ENCODE measurements around the gene NFATC2IP.
"Not testable (repeated sequence)": the region's sequence is repeated elsewhere in the genome, so short reads cannot be mapped to it uniquely, and the experiment has no call there.

Gene NFATC2IP

GRCh38 chr16:28924762-28925385 lies 25.9 kb upstream of the NFATC2IP start, which contains the start of gene RABEP2:
RABEP2 (minus strand) TSS chr16:28925238; CDS start chr16:28925163, 75 bp downstream.
- intact Hi-C loops (cut with DNase I) = loop anchor here (2.0 kb wide), 1 partner anchor 26 kb away; the partner anchor contains the start of gene NFATC2IP
- peak; percentile 72 to 96 (median 91) for DNase-seq

DNA sequence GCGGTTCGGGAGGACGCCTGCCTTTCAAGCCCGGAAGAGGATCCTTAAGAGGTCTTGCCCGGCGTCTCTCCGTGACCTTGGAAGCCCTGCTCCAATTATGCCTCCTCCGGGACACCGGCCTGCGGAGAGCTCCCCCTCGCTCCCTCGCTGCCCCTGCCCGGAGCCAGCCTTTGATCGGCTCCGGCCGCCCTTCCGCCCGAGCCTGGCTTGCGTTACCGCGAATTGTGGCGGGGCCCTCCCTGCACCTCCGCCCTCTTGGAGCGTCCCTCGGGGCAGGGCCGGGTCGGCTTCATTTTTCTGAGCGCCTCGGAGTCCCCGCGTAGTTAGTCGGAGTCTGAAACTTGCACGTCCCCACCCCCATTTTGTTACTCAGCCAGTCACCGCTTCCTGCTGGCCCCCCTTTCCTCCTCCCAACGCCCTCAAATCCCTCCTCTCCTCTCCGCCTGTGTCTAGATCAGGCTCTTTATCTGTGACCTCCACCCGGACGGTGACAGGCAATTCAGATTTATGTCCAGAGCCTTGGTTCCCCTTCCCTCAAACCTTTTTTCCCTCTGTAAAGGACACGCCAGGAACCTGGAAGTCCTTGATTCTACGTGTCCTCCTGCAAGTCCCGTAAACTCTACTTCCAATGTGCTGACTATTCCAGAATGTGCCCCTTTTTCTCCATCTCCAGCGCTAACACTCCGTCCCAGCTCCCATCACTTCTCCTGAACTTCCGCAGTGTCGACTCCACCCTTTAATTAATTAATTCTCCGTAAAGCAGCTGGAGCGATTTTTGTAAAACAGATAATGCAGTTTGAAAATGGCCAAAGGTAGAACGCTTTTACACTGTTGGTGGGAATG lies 25.1 kb upstream of the NFATC2IP start:
- peak in 30 of 42 donors; percentile 25 to 81 (median 60) for DNase-seq
- intact Hi-C loops (cut with DNase I) = loop anchor here (2.0 kb wide), 1 partner anchor 25 kb away; the partner anchor contains the start of gene NFATC2IP

- DNase-seq; intact Hi-C loops (cut with DNase I): not testable (repeated sequence)
Measured at GRCh38 chr16:28926284-28926683, 24.5 kb upstream of the NFATC2IP start.

DNA sequence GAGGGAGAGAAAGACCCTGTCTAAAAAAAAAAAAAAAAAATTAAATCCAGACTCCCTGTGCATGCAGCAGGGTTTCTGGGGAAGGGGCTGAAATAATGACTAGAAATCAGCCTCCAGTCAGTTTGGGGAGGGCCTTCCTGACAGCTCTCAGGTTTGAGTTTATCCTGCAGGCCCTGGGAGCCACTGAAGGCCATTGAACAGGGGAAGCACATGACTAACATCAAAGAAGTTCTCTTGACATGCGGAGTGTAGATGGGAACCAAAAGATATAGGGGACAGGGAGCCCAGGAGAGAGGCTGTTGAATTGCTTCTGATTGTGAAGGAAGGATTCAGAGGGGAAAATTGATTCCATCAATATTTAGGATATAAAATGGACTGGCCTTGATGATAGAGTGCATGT lies 22.9 kb upstream of the NFATC2IP start:
- no peak for DNase-seq
- intact Hi-C loops (cut with DNase I) = no loop called here

- DNase-seq = no peak
- intact Hi-C loops (cut with DNase I) = no loop called here
Measured at GRCh38 chr16:28930203-28930602, 20.5 kb upstream of the NFATC2IP start.

GRCh38 chr16:28930652-28931051 lies 20.1 kb upstream of the NFATC2IP start:
- peak in 1 of 42 donors; percentile 9 for DNase-seq
- intact Hi-C loops (cut with DNase I) = no loop called here

DNA sequence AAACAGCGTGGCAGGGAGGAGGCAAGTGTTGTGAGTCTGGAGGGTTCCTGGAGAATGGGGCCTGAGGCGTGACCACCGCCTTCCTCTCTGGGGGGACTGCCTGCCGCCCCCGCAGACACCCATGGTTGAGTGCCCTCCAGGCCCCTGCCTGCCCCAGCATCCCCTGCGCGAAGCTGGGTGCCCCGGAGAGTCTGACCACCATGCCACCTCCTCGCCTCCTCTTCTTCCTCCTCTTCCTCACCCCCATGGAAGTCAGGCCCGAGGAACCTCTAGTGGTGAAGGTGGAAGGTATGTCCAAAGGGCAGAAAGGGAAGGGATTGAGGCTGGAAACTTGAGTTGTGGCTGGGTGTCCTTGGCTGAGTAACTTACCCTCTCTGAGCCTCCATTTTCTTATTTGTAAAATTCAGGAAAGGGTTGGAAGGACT lies 18.9 kb upstream of the NFATC2IP start, which contains the start of gene CD19:
Gene CD19, plus strand, starts transcription at position 171 of the 425 bp plus-strand sequence. Its CDS starts 30 bp downstream, at position 201.
- intact Hi-C loops (cut with DNase I) = no loop called here
- DNase-seq = no peak

- intact Hi-C loops (cut with DNase I) = no loop called here
- no peak for DNase-seq
Measured at GRCh38 chr16:28932339-28933141, 18.2 kb upstream of the NFATC2IP start.

DNA sequence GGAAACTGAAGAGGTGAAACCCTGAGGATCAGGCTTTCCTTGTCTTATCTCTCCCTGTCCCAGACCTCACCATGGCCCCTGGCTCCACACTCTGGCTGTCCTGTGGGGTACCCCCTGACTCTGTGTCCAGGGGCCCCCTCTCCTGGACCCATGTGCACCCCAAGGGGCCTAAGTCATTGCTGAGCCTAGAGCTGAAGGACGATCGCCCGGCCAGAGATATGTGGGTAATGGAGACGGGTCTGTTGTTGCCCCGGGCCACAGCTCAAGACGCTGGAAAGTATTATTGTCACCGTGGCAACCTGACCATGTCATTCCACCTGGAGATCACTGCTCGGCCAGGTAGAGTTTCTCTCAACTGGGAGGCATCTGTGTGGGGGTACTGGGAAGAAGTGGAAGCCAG lies 17.6 kb upstream of the NFATC2IP start:
- DNase-seq = no peak
- intact Hi-C loops (cut with DNase I) = no loop called here

- intact Hi-C loops (cut with DNase I) = no loop called here
- no peak for DNase-seq
Measured at GRCh38 chr16:28935346-28935745, 15.4 kb upstream of the NFATC2IP start.

DNA sequence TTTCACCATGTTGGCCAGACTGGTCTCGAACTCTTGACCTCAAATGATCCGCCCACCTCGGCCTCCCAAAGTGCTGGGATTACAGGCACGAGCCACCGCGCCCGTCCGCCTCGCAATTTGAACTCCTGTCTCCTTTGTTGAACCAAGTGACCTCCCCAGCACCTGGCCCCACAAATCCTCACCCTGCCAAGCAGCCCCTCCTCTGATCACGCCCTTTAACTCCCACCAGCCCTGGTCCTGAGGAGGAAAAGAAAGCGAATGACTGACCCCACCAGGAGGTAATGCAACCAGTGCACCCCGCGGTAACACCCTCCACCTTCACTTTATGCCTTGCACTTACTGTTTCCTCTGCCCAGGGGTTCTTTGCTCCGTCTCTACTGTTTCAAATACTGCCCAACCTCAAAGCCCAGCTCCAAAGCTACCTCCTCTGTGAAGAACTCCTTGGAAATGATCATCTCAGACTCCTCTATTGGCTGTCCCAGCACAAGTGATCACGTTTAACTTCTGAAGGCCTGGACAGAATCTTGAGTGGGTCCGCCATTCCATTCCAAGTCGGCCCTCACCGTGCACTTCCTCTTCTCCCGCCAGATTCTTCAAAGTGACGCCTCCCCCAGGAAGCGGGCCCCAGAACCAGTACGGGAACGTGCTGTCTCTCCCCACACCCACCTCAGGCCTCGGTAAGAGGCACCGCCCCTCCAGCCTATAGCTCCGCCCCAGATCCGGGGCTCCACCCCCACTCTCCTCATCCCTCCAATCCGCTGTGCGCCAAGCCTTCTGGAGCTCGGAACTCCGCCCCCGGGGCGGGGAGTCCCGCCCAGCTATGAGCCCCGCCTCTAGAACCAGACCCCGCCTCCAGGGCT lies 14.6 kb upstream of the NFATC2IP start:
- intact Hi-C loops (cut with DNase I) = no loop called here
- DNase-seq = peak; percentile 27 to 82 (median 64)

GRCh38 chr16:28936784-28937155 lies 14.0 kb upstream of the NFATC2IP start:
- DNase-seq = no peak
- intact Hi-C loops (cut with DNase I) = no loop called here

DNA sequence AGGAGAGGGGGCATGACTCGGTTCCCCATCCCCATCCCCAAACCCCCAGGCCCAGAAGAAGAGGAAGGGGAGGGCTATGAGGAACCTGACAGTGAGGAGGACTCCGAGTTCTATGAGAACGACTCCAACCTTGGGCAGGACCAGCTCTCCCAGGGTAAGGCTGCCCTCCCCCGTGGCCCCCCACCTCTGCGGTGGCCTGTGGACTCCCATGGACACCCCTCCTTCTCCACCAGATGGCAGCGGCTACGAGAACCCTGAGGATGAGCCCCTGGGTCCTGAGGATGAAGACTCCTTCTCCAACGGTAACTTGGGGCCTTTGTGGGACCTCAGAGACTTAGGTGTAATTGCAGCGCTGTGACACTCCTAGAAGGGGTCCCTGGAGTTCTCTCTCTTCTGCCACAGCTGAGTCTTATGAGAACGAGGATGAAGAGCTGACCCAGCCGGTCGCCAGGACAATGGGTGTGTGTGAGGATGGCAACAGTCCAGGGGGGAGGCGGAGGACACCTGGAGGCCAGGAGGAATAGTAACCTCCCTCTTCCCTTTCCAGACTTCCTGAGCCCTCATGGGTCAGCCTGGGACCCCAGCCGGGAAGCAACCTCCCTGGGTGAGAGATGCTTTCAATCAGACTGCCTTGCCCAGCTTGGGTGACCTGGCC lies 13.4 kb upstream of the NFATC2IP start:
- intact Hi-C loops (cut with DNase I) = no loop called here
- no peak for DNase-seq

DNA sequence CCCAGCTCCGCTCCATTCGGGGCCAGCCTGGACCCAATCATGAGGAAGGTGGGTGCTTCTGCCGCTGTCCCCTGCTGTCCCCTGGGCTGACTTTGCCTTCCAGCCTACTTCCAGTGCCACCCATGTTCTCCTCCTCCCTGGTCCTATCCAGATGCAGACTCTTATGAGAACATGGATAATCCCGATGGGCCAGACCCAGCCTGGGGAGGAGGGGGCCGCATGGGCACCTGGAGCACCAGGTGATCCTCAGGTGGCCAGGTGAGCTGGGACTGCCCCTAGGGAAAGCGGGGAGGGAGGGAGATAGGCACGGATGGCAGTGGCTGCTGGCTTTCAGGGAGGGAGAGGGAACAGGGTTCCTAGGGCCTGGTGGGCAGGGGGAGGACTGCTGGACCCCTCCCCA lies 12.0 kb upstream of the NFATC2IP start:
- intact Hi-C loops (cut with DNase I) = no loop called here
- DNase-seq = no peak

GRCh38 chr16:28939825-28940224 lies 10.9 kb upstream of the NFATC2IP start:
- intact Hi-C loops (cut with DNase I) = loop anchor here (10.0 kb wide), 1 partner anchor 95 kb away; the partner anchor contains the start of gene TUFM
- DNase-seq = not testable (repeated sequence)

GRCh38 chr16:28943281-28943680 lies 7.5 kb upstream of the NFATC2IP start:
- intact Hi-C loops (cut with DNase I) = loop anchor here (10.0 kb wide), 1 partner anchor 98 kb away; the partner anchor contains the start of gene TUFM
- DNase-seq = no peak

- intact Hi-C loops (cut with DNase I) = loop anchor here (10.0 kb wide), 1 partner anchor 102 kb away; the partner anchor contains the start of gene TUFM
- no peak for DNase-seq
Measured at GRCh38 chr16:28946681-28947080, 4.1 kb upstream of the NFATC2IP start.

Data from head of caudate nucleus (tissue), 42 donors.